GM12878 (cell line): ENCODE results near the gene ZNF783.

Source experiments
- BCL11A ChIP-seq: IDR thresholded peaks from 2 replicates; pipeline ENCODE4 v1.6.1; 2011; ENCODE audit warnings: low read depth, low read length
- CHD2 ChIP-seq: IDR thresholded peaks from 2 replicates; pipeline ENCODE4 v1.6.1; 2011; ENCODE audit warnings: low read depth, low read length, improper control_type of control experiment, borderline replicate concordance
- CREB1 ChIP-seq: IDR thresholded peaks from 2 replicates; pipeline ENCODE4 v1.6.1; 2012; ENCODE audit warnings: low read depth, mild to moderate bottlenecking, inconsistent platforms
- CTCF ChIP-seq, 3 experiments: IDR thresholded peaks in 2 of 3; conservative IDR thresholded peaks in 1 of 3; 2 replicates each; pipeline ENCODE4 v1.5.1; 2011; ENCODE audit warnings: low read depth in 3 of 3, low read length in 3 of 3, mild to moderate bottlenecking in 3 of 3, control low read depth in 2 of 3, moderate library complexity in 2 of 3, inconsistent platforms in 1 of 3, mixed read lengths in 1 of 3; ENCODE audit not compliant: control insufficient read depth in 2 of 3, insufficient read depth in 1 of 3; ENCODE audit errors: extremely low read depth in 1 of 3
- GABPA ChIP-seq: IDR thresholded peaks from 2 replicates; pipeline ENCODE4 v1.6.1; 2014; ENCODE audit warnings: antibody characterized with exemption, low read depth, mild to moderate bottlenecking, inconsistent platforms
- HDAC2 ChIP-seq: fragments of 200-600 bp; sonication (generic); IDR thresholded peaks from 2 replicates; pipeline ENCODE4 v1.6.1; 2017
- POLR2AphosphoS5 ChIP-seq: IDR thresholded peaks from 2 replicates; pipeline ENCODE4 v1.6.1; 2011; ENCODE audit warnings: mild to moderate bottlenecking, low read length, inconsistent platforms
- RFX5 ChIP-seq: IDR thresholded peaks from 2 replicates; pipeline ENCODE4 v1.6.1; 2011; ENCODE audit warnings: low read depth, low read length, improper control_type of control experiment
- SMAD1 ChIP-seq: fragments of 450-650 bp; IDR thresholded peaks from 2 replicates; pipeline ENCODE4 v1.6.1; 2018; ENCODE audit warnings: mild to moderate bottlenecking, low read depth; ENCODE audit not compliant: partially characterized antibody

DNA sequence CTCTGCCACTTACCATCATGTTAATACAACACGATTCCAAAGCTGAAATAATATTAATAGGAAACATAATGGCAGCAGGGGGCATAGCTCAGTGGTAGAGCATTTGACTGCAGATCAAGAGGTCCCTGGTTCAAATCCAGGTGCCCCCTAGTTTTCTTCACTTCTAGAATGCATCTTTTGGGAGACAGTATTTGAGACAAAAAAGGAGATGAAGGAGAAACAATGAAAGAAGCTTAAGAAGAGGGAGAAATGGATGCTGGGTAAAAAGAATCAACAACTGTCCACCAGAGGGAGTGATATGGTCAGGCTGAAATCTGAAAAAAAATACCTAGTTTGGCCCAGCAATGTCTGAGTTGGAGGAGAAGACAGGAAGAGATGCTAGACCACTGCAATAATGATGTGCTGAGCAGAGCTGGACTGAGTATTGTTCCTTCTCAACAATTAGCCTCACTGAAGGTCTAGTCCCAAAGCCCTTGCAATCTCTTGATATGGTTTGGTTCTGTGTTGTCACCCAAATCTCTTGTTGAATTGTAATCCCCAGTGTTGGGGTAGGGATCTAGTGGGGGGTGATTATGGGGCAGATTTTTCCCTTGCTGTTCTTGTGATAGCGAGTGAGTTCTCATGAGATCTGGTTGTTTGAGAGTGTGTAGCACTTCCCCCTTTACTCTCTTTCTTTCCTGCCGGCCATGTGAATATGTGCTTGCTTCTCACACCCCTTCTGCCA, 48.3 kb downstream of the ZNF783 start:
- TF ChIP-seq CTCF (IDR thresholded peaks at IDR 0.05 in 2 of 3, conservative IDR thresholded peaks at IDR 0.05 in 1 of 3; ENCODE audit: control insufficient read depth in 2 of 3, extremely low read depth in 1 of 3, insufficient read depth in 1 of 3, low read depth in 3 of 3, low read length in 3 of 3) (peak; percentile 40 to 58 (median 42); a peak in 5 of 6 replicates), POLR2AphosphoS5 (no peak), CHD2 (no peak), SMAD1 (no peak), GABPA (no peak), RFX5 (no peak), CREB1 (no peak), BCL11A (no peak), HDAC2 (no peak)
